HG03103 (cell line): ENCODE results near the gene MAP7D1.

Experiments
- ATAC-seq: cut with Tn5 transposase; IDR thresholded peaks from one replicate; pipeline ENCODE4 v1.9.1; 2021; ENCODE audit warnings: low read depth; ENCODE audit not compliant: unreplicated experiment

Gene MAP7D1

DNA sequence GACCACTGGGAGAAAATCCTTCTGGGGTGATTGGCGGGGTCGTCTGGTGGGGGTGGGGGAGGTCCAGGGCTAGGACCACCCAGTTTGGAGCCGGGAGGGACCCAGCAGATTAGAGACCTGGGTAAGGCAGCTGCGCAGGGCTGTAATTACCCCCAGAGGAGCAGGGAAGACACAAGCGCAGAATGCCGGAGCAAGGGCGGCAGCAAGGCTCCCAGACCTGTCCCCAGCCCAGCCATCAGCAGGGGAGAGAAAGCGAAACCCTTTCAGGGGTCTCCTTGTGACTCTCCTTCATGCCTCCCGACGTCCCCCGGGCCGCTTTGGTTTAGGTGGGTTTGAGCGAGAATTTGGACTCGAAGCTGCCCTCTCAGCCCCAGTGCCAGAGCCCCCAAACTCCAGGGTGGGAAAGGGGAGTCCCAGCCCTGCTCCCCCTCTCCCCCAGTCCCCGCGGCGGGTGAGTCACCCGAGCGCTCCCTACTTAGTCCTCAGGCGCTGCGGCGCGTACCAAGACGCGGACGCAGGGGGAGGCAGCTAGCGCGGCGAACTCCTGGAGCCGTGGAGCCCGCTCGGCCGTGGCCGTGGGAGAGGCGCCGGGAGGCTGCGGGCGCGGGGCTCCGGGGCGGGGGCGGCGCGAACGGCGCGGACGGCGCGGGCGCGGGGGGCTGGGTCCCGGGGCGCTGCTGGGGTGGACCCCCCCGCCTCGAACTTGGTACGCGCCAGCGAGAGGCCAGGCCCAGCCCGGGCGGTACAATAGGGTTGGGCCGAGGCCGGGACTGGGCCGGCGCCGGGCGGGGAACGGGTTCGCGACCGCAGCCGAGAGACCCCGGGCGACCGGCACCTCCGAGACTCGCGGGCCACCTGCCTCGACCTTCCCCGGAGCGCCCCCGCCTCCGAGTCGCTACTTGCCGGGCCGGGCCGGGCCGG lies at the start of gene MAP7D1:
TSS of gene MAP7D1 (plus strand) at position 753 of the 921 bp plus-strand sequence. CDS start 258 bp downstream, outside the sequence.
- ATAC-seq, result peak; percentile 48

DNA sequence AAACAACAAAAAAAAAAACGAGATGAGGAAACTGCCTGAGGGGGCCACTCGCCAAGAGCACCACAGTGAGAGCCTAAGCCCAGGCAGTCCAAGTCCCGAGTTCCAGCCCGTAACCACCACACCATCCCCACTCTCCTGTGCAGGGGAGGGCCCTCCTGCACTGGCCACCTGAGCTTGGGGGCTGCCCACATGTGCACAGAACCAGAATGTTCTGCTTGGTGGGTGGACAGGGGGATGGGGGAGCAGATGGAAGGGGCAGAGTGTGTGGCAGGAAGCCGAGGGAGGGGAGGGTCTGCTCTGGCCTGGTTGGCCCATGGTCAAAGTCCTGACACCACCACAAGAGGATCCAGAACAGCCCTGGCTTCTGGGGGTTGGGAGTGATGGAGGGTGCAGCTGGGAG lies 49.7 kb upstream of the MAP7D1 start:
- no peak for ATAC-seq

DNA sequence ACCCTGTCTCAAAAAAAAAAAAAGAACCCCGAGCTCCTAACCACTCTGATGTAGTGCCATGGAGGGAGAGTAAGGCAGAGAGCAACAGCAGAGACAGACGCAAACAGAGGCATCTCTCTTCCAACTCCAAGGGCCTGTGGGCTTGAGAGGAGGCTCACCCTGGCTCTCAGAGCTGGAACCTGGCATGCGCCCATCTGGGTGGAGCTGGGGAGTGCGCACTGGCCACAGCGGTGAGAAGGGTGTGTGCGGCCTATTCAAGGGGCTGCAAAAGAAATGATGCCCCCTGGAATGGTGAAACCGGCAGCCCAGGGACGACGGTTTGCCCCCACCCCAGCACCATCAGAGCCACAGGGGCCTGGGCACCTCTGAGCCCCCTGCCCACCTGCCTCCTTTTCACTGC lies 48.6 kb upstream of the MAP7D1 start:
- ATAC-seq, result no peak

DNA sequence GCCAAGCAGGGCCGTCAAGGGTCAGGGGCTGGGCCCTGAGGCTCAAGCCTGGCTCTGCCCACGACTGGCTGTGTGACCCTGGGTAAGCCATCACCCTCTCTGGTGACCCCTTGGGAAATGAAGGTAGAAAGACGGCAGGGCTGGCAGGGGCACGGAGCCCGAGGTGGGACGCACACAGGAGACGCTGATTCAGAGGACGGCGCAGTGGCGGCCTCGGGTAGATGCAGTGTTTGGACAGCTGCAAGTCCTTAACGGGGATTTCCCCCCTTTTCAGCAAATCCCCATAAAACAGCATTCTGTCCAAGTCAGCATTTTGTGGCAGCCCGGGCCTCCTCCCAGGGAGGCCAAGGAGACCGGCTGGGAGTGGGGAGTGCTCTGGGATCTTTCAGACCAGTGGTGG lies 47.6 kb upstream of the MAP7D1 start:
- no peak for ATAC-seq

DNA sequence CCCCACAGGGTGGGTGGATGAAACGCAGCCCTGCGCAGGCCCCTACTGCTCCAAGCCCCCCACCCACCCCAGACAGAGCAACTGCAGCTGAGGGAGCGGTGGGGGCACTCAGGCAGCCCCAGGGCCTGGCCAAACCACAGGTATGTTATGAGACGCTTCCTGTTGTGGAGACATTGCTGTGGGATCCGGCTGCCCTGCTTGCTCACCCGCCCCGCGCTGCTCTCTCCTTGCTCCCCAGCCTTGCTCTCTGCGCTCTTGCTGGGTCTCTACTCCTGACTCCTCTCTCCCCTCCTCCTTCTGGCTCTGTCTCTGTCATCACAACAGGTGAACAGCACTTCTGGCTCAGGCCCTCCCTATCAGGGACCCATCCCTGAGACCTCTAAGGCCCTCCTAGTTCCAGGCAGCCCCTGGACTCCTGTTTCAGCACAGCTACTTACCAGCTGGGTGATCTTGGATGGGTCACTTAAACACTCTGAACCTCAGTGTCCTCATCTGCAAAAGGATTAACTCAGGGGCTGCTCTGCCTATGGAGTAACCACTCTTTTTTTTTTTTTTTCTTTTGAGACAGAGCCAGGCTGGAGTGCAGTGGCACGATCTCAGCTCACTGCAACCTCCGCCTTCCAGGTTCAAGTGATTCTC lies 46.8 kb upstream of the MAP7D1 start:
- no peak for ATAC-seq

DNA sequence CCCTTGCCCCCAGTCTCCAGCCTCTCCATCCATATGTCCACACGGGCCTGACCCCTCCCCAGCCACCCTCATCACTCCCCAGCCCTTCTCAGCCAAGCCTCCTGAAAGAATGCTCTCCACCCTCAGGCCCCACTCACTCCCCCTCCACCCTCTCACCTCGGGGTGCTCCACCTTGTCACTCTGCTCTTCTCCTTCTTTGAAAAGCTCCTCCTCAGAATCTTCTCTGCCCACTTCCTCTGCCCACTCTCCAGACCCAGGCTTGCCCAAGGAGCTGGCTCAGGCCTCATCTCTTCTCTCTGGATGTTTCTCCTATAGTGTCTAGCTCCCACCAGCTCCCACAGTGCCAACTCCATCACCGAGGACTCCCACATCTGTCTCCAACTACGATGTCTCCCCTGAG lies 44.8 kb upstream of the MAP7D1 start:
- ATAC-seq, result no peak

DNA sequence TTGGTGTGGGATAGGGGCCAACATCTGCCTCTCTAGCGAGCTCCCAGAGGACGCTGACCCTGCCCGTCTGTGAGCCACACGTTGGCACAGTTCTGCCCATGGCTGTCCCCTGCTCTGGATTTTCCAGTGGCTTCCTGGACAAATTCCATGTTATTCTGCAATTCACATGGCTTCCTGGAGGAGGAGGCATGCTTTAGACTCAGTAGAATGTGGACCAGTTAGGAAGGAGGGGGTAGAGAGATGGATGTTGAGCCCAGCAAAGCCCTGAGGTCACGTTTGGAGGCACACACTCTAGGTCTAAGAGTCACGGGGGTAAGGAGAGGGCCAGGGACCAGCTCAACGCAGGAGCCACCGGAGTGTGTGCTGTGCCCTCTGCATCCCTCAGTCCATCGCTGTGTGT lies 43.1 kb upstream of the MAP7D1 start:
- no peak for ATAC-seq

DNA sequence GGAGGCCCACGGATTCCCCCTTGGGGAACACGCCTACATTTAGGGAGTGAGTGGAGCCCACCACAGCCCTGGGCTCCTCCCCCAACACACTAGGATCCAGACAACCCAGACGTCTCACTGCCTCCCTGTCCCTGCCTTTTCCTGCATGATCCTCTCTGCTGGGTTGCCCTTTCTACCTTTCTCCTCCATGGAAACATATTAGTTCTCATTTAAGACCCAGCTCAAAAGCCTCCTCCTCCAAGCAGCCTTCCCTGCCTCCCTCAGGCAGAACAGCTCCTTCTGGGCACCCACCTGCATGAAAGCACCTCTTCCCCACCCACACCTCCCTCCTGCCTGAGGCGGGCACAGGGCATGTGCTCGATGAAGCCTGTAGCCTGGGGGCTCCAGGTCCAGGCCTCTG lies 41.6 kb upstream of the MAP7D1 start:
- no peak for ATAC-seq

DNA sequence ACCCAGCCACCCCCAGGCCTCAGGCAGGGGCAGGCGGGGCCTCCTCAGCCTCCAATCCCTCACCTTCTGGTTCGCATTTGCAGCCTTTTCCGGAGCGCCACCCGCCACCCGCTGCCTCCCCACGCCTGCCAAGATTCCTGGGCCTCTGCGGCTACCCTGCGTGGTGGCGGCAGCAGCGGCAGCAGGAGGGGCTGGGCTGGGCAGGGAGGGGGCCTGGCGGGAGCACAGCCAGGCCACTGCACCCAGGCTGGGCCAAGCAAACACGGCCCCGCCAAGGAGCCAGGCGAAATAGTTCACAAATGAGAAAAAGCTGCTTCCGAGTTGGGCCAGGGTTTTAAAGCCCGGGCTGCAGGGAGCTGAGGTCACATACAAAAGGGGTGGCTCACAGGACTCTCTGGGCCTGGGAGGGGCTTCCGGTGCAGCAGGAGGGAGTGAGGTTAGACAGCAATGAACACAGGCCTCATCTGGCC lies 40.7 kb upstream of the MAP7D1 start:
- no peak for ATAC-seq

DNA sequence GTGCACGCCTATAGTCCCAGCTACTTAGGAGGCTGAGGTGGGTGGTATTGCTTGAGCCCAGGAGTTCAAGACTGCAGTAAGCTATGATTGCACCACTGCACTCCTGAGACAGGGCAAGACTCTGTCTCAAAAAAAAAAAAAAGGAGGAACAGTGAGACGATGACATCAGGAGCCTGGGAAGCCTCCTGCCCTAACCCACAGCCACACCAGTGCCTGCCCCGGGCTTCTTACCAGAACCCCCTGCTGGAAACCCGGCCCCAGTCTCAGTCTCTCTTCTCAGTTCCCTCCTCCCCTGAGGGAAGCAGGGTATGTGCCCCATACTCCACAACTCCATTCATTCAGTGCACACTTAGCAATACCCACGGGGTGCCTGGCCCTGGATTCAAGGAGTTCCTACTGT lies 40.0 kb upstream of the MAP7D1 start:
- ATAC-seq, result no peak

DNA sequence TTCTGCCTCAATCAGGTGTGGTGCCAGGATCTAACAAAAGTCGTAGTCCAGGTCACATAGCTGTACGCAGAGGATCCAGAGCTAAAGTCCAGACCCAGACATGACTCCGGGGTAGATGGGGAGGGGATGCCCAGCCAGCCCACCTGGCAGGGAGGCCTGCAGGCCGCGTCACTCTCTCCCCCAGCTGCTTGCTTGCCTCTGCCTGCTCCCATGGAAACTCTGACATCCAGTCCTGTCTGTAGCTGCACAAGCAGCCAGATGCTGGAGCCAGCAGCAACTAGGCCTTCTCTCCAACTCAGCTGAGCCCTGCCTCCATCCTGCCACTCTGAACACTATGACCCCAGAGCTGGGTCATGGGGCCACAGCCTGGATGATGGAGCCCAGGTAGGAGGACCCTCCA lies 39.1 kb upstream of the MAP7D1 start:
- no peak for ATAC-seq

DNA sequence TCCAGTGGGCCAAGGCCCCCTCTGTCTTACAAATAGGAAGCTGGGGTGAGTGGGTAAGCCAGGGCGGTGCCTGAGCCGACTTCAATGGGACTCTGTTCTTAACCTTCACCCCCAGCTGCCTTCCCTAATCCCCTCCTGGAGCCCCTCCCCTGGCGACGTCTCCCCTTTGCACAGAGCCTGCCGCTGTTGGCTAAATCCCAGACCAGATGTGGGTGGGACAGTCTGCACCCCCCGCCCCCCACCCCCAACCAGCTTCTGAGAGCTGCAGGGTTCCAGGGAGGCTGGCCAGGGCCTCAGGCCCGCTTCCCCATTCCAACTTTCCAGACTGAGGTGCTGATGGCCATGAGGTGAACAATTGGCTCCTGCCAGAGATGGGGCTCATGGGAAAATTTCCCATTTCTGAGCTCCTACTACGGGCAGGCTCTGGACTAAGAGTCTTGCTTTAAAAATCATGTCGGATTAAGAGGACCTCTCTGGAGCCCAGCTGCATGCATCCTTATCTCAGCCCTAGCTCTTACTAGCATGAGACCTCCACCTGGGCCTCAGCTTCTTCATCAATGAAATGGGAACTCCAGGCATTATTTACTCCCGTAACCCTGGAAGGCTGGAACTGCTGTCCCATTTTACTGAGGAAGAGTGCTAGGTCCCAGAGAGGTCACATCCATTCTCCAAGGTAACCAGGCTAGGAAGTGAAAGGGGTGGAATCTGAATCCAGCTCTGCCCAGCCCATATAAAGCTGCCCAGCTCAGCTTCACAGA lies 37.3 kb upstream of the MAP7D1 start:
- no peak for ATAC-seq

DNA sequence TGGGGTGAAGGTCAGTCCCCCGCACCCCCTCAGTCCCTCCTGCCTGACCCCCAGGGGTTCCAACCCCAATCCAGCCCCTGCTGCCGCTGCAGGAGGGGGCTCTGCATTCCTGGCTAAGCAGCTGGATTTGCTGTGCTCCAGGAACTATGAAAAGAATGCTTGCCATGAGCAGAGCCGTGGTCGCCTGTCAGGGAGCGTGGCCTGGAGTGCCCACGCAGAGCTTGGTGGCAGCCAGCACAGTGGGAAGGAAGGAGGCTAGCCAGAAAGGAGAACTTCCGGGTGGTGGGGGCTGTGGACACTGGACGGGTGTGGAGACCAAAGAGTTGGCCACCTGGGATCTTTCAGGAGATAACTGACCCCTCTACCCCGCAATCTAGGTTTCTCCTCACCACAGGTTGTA lies 36.5 kb upstream of the MAP7D1 start:
- ATAC-seq, result no peak

DNA sequence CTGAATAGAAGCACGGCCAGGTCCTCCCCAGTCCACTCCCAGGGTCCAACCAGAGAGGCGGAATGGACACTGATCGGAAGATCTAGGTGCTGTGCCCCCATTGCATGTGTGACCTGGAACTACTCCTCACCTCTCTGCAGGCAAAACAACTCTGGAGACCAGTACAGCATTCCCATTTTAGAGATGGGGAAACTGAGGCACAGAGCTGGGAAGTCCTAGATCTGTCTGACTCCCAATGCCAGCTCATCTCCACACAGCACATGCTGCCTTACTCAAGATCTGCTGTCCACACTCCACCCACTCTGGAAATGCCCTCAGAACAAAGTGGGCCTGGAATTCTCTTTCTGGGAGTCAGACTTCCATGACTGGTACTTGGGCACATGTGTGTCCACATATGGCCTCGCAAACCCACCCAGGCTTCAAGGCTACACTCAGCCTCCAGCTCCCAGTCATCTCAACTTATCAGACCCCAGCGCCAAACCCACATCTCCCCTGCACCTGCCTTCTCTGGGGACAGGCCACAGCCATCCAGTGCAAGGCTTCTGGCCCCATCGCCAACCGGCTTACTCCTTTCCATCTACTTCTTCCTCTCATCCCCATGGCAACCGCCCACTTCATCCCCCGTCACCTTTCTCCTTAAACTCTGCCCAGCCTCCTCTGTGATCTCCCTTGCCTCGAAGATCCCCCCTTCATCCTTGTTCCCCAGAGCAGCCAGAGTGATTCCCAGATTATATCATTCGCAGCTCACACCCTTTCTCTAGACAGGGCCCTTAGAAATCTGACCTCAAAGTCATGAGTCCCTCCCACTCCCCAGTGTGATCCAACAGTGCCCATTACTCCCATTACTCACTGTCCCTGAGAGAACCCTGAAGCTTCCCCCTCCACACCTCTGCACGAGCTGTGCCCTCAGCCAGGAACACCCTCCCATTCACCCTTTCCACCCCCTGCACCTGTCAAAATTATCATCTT lies 33.6 kb upstream of the MAP7D1 start:
- no peak for ATAC-seq

DNA sequence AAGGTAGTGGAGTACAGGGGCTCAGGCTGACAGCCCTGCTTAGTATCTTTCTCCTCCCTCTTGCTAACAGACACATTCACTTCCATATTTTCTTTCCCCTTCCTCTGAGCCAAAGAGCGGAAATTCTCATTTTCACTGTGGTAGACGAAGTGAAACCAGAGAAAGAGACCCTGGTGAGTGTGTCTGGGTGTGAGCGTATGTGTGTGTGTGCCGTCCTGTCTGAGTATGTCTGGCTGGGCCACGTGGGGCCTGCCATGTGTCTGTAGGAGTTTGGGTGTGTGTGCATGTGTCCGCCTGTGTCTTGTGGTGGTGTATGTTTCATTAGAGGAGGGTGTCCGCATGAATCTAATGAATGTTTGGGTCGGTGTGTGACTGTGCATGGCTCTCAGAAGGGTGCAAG lies 32.6 kb upstream of the MAP7D1 start:
- ATAC-seq, result no peak

DNA sequence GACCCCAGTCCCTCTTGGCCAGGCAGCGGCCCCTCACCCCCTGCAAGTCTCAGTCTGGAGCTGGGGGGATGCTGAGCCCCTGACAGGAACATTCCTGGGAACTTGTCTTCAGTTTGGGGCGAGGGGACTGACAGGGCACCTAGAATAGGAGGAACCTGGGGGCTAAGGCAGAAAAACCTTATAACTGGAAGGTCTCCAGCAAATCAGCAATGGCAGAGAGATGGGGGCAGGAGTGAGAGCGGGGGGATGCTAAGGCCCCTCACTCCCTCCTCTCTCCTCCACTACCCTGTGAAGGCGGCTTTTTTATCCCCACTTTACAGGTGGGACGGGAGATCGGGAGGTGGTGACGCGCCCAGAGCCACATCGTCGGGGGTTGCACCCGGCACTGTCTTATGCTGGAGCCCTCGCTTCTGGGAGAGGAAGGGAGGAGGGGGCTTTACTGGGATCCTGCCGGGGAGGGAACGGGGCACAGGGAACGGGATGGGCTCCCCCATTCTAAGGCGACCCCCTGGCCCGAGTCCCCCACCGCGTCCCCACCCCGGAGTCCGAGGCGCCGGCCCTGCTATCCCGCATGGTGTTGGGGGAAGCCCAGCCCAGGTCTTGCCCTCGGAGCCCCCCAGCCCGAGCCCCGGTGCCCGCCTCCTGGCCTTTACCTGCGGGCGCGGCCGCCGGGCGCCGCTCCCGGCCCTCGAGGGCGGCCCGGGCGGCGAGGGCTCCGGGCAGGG lies 31.4 kb upstream of the MAP7D1 start:
- no peak for ATAC-seq

DNA sequence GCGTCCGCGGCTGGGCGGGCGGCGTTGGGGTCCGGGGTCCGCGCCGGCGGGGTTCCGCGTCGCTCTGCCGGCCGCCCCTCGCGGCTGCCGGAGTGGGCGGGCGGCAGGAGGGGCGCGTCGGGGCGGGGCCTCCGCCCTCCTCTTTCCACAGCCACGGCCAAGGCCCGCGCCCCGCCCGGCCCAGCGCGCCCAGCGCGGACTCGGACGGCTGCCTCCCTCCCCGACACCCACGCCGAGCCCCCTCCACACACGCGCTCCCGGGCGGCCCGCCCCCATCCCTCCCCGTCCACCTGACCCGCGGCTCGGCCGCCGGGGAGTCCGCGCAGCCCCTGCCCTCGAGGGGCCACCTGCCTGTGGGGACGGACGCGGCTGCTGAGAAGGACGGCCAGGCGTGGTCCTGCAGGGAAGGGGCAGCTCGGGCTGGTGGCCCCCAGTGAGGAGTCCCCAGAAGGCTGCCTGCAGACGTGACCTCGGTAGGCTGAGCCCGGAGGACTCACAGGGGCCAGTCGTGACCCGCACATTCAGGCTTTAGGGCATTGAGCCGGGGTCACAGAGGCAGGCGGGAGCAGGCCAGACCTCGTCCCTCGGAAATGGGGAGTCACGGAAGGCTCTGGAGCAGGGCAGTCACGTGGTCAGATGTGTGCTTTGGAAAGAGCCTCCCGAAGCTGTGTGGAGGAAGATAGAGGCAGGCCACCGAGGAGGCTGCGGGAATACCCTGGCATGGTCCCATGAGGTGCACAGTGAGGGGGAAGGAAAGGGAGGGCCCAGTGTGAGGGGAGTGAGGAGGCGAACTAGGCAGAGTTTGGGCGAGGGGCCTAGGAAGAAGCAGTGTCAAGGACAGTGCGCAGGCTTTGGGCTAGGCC lies 30.6 kb upstream of the MAP7D1 start, which contains the start of gene COL8A2:
TSS of gene COL8A2 (minus strand) at position 94 of the 863 bp plus-strand sequence. CDS start 24,980 bp downstream, outside the sequence.
- ATAC-seq, result no peak

DNA sequence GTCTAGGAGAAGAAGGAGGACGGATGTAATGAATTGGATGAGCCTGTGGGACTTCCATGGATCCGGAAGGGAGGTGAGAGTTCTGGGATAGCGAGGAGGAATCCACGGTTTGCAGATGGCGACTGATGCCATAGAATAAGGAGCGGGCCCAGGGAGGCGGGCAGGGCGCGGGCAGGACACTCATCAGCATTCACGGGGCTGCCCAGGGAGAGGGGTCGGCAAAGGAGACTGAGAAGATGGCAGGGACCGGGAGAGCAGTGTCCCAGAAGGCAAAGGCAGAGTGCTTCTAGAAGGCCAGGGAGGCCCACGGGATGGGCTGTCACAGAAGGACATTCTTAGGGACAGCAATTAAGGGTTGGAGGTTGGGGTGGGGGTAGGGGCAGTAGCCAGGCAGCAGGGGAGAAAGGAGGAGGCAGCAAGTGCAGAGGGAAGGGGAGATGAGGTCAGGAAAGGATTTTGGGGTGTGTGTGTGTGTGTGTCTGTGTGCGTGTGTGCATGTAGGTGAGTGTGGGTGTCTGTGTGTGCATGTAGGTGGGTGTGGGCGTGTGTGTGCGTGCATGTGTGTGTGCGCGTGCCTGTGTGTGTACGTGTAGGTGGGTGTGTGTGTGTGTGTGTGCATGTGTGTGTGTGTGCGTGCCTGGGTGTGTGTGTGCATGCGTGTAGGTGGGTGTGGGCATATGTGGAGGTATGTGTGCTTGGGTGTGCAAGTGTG lies 29.8 kb upstream of the MAP7D1 start:
- no peak for ATAC-seq
